Activated CD4-positive, alpha-beta T cell treated with anti-CD3 and anti-CD28 coated beads, Interleukin-2, amount 50 U/mL, for 1 hour (primary cell): ENCODE measurements around the gene MAGI1.

Source experiments
- DNase-seq: peaks from one replicate; pipeline ENCODE4 v3.0.0-alpha.2; 2020

The MAGI1 gene

GRCh38 chr3:65603631-65604030 lies 435.1 kb downstream of the MAGI1 start:
- no peak for DNase-seq

- no peak for DNase-seq
These were observed 437.8 kb downstream of the MAGI1 start for GRCh38 chr3:65600888-65601287.

DNA sequence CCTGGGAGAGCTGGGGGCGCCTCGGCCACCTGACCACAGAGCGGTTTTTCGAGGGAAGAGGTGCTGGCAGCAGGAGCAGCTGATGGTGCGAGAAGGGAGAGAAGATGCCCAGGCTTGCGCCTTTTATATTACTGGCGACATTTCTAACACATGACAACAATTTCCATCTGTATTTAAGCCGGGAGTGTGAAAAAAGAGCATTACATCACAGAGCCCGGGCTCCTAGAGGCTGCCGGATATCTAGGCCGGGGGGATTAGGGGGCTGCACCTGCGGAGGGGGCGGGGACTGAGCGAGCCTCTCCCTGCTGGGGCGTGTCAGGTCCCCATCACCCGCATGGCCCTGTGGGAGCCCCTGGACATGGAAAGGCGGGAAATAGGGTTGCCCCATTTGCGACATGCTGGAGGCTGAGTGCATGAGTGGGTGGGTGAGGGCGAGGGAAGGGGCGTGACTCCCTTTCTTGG lies 440.7 kb downstream of the MAGI1 start:
- no peak for DNase-seq

DNA sequence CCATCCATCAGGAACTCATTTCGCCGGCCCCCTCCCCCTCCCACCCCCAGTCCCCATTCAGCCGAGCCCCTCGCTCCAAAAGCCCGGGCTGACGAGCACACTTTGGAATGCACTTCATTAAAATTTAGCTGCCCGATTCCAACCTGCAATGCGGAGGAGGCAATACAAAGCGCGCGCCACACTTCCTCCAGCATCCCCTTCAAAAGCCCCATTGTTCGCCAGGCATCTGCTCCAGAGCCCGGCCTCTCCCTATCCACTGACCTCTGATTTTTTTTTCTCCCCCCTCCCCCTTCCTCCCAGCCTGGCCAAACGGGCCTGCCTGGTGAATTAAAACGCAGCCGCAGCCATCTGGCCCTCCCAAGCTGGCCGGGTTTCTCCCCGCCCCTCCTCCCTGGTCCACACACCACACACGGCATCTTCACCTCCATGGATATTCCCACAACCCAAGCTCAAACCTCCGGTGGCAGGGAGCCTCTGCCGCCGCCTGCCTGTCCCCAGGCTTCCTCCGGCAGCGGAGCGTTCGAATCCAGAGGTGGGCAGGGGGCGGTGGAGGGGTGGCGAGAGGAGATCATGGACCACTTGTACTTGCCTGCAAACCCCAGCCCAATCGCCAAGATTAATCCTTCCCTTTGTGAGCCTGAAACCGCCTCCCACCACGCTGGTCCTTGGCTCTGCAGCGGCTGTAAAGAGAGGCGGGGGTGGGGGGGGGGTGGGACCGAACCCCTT lies 441.3 kb downstream of the MAGI1 start:
- DNase-seq: no peak

DNA sequence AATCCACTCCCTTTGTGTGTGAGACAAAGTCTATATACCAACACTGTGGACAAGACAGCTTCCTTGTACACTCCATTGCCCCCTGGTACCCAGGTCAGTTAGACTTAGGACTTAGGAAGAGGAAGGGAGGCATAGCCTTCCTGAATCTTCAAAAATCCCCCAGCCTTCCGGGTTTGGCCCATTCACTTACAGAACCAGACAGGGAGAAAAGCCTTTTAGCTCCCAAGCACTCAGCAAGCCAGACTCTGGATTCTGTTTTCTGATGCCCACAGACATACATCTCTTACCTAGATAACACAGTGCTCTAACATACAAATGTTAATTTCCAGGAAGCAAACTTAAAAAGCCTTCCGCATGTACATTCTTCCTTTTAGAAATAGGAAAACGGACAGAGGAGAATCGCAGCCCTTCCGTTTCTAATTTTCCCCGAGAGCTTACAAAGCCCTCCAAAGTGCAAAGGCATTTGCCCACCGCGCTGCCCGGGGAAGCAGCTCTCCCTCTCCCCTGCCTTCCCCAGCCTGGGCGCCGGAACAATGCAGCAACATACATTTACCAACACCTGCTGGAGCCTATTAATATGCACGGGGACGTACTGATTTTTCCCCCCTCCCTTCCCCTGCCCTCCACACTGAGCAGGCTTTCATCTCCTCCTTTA lies 442.0 kb downstream of the MAGI1 start:
- DNase-seq: no peak

DNA sequence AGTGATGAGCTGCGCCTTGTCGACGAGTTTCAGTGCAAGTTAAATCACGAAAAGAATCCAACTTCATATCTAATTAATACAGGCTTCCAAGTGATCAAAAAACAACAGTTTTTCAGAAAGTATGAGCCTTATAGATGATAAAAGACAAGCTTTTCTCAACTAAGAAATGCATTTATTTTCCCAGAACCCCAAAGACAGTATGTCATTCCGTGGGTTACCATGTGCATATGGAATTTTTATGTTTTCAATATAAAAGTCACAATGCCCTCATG lies 442.8 kb downstream of the MAGI1 start:
- DNase-seq: no peak

DNA sequence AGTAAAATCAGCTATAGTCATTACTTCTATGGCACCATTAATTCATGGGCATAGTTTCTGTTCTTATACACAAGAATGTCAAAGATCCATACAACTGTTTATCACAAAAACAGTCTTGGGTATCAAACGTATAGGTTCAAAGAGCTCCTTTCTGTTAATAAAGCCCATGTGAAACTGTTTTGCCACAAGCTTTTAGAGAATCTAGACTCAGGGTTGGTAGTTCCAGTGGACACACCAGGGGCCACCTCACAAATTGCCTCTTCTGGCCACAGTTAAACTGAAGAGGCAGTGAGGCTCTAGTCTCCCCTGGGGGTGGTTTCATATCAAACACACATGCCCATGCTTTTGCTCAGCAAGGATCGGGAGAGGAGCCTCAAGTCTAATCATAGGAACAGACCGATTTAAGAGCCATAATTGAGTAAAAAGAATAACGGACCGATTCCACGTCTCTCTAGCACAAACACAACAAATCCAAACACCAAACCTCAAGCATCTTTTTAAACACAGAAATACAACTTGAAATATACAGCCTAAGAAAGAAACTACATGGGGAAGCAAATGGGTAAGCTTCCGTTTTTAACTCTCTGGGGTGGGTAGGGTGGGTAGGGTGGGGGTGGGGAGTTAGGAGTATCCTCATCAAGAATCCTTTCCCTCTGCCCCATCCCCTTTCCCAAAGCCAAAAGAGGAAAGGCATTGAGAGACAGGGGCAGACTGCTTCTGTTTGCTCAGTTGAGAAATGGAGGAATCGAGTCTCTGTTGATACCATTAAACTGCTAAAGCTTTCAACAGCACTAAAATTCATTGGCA lies 443.3 kb downstream of the MAGI1 start:
- DNase-seq: no peak

DNA sequence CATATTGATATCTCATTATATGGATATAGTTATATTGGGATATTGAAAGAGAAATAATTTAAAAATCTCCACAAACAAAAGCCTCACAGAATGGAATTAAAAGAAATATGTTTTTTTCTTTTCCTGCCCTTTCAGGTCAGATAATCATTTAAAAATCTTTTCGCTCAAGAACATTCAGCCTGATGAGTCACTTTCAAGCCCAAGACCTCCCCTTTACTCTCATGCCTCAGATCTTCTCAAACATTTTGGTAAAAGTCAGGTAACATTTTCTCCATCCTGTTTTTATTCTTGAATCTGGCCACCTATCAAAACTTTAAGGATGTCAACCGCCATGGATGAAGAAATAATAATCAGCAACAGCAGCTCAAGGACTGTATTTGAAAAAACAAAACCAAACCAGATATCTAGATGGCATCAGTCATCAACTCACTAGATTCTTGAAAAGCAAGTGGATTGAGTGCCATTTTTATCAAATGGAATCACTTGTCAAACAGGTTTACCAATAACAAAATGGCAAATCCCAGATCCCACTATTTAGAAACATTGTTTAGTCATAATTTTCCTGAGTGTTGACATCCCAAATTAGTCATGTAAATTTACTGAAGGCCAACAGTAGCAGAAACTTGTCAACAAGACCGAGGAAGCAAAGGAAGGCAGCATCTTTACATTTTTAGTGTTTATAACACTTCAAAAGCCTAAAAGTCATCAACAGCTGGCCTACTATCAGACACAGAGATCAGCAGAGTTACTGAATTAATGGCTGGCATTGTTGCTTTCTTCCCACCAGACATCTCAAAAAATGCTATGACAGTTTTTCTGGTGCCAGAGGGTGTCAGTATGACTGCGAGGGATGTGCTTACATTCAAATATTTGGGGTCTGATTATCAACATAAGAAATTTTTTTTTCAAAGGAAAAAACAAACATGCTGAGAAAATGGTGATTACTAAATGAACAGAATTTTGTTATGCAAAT lies 444.7 kb downstream of the MAGI1 start:
- DNase-seq: no peak

DNA sequence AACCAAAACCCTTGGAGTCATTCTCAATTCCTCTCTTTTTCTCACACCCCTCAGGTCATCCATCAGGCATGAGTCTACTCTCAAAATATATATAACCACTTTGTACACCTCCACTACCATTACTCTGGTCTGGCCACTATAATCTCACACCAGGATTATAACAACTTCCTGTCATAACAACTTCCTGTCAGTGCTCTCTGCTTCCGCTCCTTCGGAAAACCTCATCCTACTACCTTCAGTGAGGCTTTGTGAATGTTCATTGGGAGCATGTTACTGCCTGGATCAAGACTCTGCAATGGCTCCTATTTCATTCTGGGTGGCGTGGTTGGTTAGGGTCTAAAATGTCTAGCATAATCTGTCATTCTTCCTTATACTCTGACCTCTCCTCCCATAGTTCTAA lies 447.4 kb downstream of the MAGI1 start:
- DNase-seq: no peak

- DNase-seq: no peak
These were observed 449.8 kb downstream of the MAGI1 start for GRCh38 chr3:65588884-65589283.

DNA sequence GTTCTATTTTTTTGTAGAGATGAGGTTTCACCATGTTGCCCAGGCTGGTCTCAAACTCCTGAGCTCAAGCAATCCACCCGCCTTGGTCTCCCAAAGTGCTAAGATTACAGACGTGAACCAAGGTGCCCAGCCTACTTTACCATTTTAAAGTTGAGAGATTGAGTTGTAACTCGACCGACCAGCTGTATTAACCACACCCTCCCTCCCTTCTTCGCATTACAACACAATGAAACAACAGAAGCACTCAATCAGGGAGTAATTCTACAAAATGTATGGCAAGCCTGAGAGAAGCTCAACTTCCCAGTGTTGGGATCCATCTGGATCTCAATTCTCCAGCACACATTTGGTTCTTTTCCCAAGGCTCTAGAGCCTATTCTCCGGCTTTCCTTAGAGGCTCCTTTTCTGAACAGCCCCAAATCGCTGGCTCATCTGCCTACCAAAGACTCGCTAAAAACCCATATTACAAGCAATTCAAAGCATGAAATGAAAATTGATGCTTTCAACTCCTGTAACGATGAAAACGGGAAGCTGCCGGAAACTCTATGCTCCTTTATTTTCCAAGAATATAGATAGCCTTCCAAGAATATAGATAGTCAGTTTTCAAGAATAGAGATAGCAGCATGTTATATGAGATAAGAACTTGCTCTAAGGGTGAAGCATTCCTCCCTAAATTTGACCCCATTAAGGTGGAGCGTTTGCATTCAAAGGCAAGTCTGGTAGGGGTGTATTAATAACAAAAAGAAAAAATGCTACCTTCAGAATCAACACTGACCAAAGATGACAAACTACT lies 450.9 kb downstream of the MAGI1 start:
- DNase-seq: no peak

DNA sequence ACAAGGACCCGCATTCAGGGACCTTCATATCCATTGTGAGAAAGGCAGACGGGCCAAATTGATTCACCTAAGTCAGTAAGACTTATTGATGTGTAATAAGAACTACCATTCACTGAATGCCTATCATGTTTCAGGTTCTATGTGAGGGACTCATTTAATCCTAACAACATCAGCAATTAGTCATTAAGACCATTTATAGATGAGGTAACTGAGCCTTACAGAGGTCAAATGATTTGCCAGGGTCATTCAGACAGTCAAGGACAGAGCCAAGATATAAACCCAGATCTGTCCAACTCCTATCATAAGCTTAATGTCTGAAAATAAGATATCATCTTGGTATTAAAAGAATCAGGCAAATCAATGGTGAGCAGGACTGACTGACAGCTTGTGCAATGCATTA lies 453.8 kb downstream of the MAGI1 start:
- DNase-seq: no peak

- no peak for DNase-seq
These were observed 454.7 kb downstream of the MAGI1 start for GRCh38 chr3:65584002-65584401.

DNA sequence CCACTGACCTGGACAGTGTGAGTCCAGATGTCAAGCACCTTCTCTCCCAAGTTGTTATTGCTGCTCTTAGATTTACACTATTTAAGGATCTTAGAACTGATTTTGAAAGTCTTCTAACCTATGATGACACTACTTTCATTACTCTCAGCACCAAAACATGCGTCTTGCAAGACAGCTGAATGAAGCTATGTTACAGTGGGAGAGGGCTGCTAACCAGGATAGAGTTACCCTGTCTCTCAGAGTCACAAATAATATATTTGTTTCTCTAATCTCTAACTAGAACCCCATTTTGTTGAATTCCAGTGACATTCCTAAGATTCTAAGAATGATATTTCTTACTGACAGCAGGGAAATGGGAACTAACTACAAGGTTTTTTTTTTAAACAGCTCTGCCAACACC lies 455.5 kb downstream of the MAGI1 start:
- no peak for DNase-seq

DNA sequence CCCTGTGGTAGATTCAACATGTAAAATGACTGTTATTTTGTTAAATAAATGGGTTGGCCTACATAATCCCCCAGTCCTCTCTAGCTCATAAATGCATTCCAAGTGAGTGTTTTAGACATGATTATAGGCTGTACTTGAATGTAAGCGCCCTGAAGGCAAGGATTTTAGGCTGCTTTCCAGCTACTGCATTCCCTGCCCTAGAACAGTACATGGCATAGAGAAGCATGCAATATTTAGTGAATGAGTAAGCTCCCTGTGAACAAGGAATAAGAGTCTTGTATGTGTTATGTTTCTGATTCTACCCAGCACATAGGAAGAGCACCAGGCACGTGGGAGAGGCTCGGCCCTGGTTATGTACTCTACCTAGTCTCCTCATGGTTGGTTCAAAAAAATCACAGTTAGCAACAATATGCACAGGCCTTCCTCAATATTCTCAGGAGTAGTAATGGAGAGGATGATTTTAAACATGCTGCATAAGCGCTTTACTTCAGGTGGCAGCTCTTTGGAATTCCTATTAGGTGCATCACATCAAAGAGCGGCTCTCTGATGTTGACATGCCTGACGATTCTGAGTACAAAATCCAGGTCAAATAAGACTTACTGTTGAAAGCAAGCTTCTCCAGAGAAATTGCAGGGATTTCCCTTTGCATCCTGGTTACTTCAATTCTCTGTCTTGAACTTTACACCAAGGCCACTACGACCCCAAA lies 456.6 kb downstream of the MAGI1 start:
- no peak for DNase-seq

GRCh38 chr3:65581313-65581712 lies 457.4 kb downstream of the MAGI1 start:
- DNase-seq: no peak

DNA sequence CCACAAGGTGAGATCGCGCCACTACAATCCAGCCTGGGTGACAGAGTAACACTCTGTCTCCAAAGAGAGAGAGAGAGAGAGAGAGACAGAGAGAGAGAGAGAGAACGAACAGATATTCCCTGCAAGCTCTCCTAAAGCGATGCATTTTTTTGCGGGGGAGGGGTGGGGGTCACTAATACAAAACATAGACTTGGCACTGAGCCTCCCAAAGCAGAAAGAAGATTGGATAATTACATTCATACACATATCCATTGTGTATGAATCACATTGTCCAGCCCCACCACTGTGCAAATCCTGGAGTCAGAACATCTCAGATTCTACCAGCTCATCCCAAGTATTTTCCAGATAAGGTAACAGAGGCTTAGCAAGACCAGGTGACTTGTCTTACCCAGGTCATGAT lies 459.9 kb downstream of the MAGI1 start:
- no peak for DNase-seq

DNA sequence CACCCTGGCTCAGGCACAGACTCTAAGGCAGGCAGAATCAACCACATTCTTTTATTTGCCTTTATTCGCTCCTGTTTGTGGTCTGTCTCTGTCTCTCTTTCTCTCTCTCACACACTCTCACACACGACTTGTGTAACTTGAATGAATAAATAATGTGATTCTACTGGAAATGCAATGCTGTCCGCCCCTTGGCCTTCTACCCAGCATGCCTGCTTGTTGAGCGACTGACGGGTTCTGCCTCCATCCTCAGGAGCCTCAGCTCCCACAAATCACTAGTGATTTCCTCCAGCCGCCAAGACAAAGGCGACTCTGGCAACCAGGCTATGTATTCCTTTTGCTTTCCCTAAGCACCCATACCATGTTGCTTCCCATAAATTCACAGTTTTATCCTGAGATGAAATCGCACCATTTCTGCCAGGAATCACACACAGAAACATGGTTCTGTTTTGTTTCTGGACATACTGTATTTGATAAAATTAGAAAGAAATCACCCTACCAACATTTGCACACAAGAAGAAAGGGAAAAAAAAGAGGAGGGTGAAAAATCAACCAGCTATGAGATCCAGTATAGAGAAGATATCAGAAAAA lies 460.8 kb downstream of the MAGI1 start:
- DNase-seq: no peak

GRCh38 chr3:65576966-65577365 lies 461.8 kb downstream of the MAGI1 start:
- DNase-seq: no peak

DNA sequence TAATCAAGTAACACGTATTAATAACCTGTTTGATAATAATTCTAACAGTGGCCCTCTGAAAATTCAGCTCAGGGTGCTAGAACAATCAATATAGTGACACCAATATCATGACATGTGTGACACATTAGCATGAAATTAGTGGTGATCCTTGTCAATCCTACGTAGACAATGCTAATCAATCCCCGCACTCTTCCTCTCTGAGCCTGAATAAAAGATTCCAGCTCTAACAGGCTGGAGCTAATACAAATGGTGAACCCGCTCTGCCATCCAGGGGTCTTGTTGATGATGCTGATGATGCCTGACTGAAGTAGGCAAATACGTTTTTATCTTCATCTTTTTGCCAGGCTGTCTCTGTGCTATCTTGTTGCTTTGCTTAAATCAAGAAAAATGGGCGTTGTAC lies 462.5 kb downstream of the MAGI1 start:
- DNase-seq: no peak

DNA sequence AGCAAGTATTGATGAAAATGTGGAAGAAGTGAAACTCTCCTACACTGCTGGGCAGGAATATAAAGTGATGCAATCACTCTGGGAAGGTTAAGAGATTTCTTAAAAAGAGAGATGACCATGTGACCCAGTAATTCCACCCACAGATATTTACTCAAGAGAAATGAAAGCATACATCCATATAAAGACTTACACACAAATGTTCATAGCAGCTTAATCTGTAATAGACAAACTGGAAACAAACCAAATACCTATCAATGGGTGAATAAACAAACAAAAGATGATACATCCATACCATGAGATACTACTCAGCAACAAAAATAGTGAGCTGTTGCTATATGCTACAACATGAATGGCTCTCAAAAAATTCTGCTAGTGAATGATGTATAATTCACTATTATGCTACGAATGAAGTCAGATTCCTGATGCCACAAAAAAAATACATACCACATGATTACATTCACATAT lies 463.3 kb downstream of the MAGI1 start:
- DNase-seq: no peak
